Activated B cell treated with CpG ODN at 0.5 μM for 24 hours (primary cell): ENCODE measurements around the gene CHKA. TPM values are rescaled to one million over a fixed set of nuclear protein-coding genes. Genes with fewer than 3 reads are reported as not detected.
A peak's percentile ranks its signal among the peaks of the same experiment; 100 is the strongest.

Experiments used
- ATAC-seq: fragments of 200-7000 bp; cut with Tn5 transposase; one replicate; pipeline ENCODE4 v1.10.0; 2021; ENCODE audit warnings: low read depth, mild to moderate bottlenecking, moderate library complexity
- CTCF ChIA-PET: fragments of 350-600 bp; sonication (Branson Sonifier 250); formaldehyde crosslinking; loops from one replicate; lab custom pipeline; 2021; ENCODE audit warnings: antibody characterized with exemption; lab: Charles Lee
- POLR2A ChIA-PET: fragments of 350-600 bp; sonication (Branson Sonifier 250); formaldehyde crosslinking; loops from one replicate; lab custom pipeline; 2021; ENCODE audit warnings: antibody characterized with exemption; lab: Charles Lee
- DNase-seq: peaks from one replicate; pipeline ENCODE4 v3.0.0; 2022
- H3K27ac Mint-ChIP-seq: one replicate; pipeline ENCODE4 v1.8.0; 2020; ENCODE audit warnings: mixed read lengths
- H3K27me3 Mint-ChIP-seq: one replicate; pipeline ENCODE4 v1.8.0; 2021; ENCODE audit warnings: mixed read lengths
- H3K36me3 Mint-ChIP-seq: one replicate; pipeline ENCODE4 v1.8.0; 2021; ENCODE audit warnings: low read depth, mixed read lengths
- H3K4me1 Mint-ChIP-seq: one replicate; pipeline ENCODE4 v1.8.0; 2021; ENCODE audit warnings: mixed read lengths
- H3K4me3 Mint-ChIP-seq: one replicate; pipeline ENCODE4 v1.8.0; 2020; ENCODE audit warnings: mild to moderate bottlenecking, mixed read lengths
- H3K9me3 Mint-ChIP-seq: one replicate; pipeline ENCODE4 v1.8.0; 2020; ENCODE audit warnings: mixed read lengths
- intact Hi-C: fragments of 100-400 bp; cut with micrococcal nuclease; formaldehyde crosslinking; loops from one replicate; pipeline ENCODE4 v1.15.1; 2024
- total RNA-seq: library from RNA; stranded (reverse); gene quantifications from 2 replicates; pipeline ENCODE4 v1.2.3, GENCODE V29; 2022
- TF ChIP-seq, protein P1 (sequence below): fragments of 200-600 bp; IDR thresholded peaks from one replicate; pipeline ENCODE4 v1.8.0; 2022; ENCODE audit warnings: antibody characterized with exemption, mild to moderate bottlenecking

The CHKA gene
- total RNA-seq, 1 donor from 2014 or later: 16.1 TPM

DNA sequence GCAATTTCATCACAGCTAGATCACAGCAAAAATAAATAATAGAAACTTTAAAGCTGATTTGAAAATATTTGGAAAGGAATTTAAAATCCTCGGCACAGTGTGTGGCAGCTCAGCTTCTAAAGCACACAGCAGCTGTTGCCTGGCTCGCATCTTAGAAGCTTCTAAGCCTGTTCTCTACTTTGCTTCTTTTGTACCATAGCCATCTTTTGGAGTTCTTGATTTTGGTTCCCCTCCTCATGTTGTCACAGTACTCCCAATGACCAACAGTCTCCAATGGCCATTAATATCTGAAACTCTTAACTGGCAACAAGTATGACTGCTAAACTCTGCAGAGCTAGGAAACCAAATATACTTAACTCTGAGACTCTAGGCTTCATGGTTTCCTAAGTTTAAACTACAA is 28.8 kb downstream of the CHKA start:
- Mint-ChIP-seq H3K4me3 (no peak overlapping the region), H3K4me1 (peaks cover 12% of the 10 kb centered on the region), H3K27me3 (no peaks in the 10 kb centered on the region), H3K36me3 (no peaks in the 10 kb centered on the region), H3K9me3 (no peaks in the 10 kb centered on the region), H3K27ac (no peak overlapping the region)
- ChIA-PET CTCF (no interaction called here), POLR2A (no interaction called here)
- DNase-seq (no peak), ATAC-seq (no peak)
- TF ChIP-seq, protein P1, sequence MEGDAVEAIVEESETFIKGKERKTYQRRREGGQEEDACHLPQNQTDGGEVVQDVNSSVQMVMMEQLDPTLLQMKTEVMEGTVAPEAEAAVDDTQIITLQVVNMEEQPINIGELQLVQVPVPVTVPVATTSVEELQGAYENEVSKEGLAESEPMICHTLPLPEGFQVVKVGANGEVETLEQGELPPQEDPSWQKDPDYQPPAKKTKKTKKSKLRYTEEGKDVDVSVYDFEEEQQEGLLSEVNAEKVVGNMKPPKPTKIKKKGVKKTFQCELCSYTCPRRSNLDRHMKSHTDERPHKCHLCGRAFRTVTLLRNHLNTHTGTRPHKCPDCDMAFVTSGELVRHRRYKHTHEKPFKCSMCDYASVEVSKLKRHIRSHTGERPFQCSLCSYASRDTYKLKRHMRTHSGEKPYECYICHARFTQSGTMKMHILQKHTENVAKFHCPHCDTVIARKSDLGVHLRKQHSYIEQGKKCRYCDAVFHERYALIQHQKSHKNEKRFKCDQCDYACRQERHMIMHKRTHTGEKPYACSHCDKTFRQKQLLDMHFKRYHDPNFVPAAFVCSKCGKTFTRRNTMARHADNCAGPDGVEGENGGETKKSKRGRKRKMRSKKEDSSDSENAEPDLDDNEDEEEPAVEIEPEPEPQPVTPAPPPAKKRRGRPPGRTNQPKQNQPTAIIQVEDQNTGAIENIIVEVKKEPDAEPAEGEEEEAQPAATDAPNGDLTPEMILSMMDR: no peak
- intact Hi-C loops: no loop called here

DNA sequence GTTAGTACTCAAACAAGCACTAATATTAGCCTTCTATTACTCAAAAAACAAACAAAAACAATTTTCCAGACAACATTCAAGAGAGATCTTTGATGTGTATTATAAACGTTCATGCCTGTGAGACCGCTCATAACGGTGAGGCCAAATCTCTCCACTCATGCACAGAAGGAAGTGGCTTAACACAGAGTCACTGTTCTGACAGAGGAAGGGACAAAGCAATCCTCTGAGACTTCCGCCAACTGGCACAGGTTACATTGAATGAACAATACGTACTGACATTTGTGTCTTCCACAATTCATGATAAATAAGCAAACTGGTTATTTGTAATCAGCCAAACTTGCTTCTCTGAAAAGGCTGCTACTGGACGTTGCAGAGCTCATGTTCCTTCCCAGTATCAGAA is 30.5 kb downstream of the CHKA start:
- Mint-ChIP-seq H3K4me3 (peak overlapping the region; percentile 58), H3K4me1 (peaks cover 12% of the 10 kb centered on the region), H3K36me3 (no peaks in the 10 kb centered on the region), H3K27me3 (no peaks in the 10 kb centered on the region), H3K9me3 (no peaks in the 10 kb centered on the region), H3K27ac (peak overlapping the region; percentile 64)
- peak; percentile 81 for ATAC-seq
- ChIA-PET POLR2A (no interaction called here), CTCF (no interaction called here)
- TF ChIP-seq, protein P1: no peak
- intact Hi-C loops: no loop called here
- DNase-seq: no peak

DNA sequence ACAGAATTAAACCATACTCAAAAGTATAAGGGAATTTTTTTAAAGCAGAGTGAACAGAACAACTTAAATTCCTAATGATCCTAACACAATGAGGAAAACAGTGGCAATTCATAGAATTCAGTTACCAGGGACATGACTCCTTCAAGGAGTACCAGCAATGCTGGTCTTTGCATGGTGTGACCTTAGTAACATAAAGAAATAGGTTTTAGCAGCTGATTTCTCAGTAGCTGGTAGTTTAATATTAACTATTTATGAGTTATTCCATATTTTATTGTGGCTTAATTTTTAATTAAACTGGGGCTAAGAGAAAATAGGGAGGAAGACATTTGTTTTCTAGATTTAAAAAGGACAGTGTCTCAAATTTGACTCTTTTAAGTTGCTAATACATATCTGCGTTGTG is 30.9 kb downstream of the CHKA start:
- ChIA-PET POLR2A (no interaction called here), CTCF (no interaction called here)
- H3K9me3 Mint-ChIP-seq: no peaks in the 10 kb centered on the region
- H3K36me3 Mint-ChIP-seq: no peaks in the 10 kb centered on the region
- H3K27ac Mint-ChIP-seq: peak overlapping the region; percentile 64
- no peaks in the 10 kb centered on the region for H3K27me3 Mint-ChIP-seq
- H3K4me1 Mint-ChIP-seq: peaks cover 12% of the 10 kb centered on the region
- intact Hi-C loops: no loop called here
- DNase-seq (no peak), ATAC-seq (no peak)
- TF ChIP-seq, protein P1: no peak
- peak overlapping the region; percentile 58 for H3K4me3 Mint-ChIP-seq

DNA sequence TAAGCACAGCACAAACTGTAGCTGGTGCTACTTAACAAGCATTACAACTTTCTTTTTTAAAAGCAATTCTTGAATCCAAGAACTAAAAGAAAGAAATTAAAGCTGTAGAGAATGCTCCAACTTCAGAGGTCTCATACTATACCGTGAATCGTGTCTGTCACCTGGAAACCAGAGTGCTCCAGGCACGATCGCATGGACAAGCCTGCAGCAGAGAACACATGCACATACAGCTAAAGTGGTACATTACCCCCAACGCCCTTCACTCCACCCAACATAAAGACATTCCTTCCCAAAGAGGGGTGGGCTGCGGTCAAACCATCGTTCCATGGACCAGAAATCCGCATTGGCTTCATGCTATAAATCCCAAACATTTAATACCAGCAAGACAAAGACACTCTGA is 31.5 kb downstream of the CHKA start:
- Mint-ChIP-seq H3K27me3 (no peaks in the 10 kb centered on the region), H3K9me3 (no peaks in the 10 kb centered on the region), H3K36me3 (no peaks in the 10 kb centered on the region), H3K4me1 (peaks cover 12% of the 10 kb centered on the region), H3K27ac (no peak overlapping the region), H3K4me3 (no peak overlapping the region)
- CTCF ChIA-PET: no interaction called here
- no peak for DNase-seq
- ATAC-seq: no peak
- POLR2A ChIA-PET: no interaction called here
- TF ChIP-seq, protein P1: no peak
- intact Hi-C loops: no loop called here

DNA sequence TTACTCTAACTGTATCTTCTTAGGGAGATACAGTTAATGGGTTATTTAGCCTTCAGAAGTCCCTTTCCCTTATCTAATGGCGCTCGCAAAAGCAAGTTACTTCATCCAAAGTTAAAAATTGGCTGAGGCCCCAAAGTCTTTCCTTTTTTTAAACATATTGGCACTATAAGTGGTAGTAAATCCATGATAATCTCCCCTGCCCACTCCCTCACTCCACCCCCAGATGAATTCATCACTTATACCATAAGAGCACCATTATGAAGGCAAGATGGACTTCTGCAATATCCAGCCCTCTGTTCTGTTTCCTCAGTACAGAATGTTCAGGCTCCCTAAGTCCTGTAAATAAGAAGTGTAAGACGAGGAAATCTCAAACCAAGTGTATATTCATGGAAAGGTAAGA is 37.7 kb downstream of the CHKA start:
- TF ChIP-seq, protein P1: no peak
- intact Hi-C loops: no loop called here
- CTCF ChIA-PET: no interaction called here
- Mint-ChIP-seq H3K9me3 (no peaks in the 10 kb centered on the region), H3K27ac (no peak overlapping the region), H3K36me3 (peaks cover 6% of the 10 kb centered on the region), H3K4me3 (no peak overlapping the region), H3K4me1 (peaks cover under 1% of the 10 kb centered on the region), H3K27me3 (no peaks in the 10 kb centered on the region)
- no peak for DNase-seq
- POLR2A ChIA-PET: interaction anchor here (1.1 kb wide), 1 partner anchor 103 kb away, joined by 3 read pairs; no protein-coding TSS in a partner anchor
- no peak for ATAC-seq
